DMS53 treated with DMSO at 0.1 percent for 48 hours (cell line): ENCODE results near the gene CHRM5.
"Not testable (repeated sequence)": the region's sequence is repeated elsewhere in the genome, so short reads cannot be mapped to it uniquely, and the experiment has no call there.

Experiments used
- DNase-seq: peaks from one replicate; lab custom pipeline; 2025; ENCODE audit not compliant: unreplicated experiment; lab: John Stamatoyannopoulos, UW

Gene CHRM5

GRCh38 chr15:33985751-33986150, 17.5 kb downstream of the CHRM5 start:
- DNase-seq, result no peak

GRCh38 chr15:33987444-33987843, 19.1 kb downstream of the CHRM5 start:
- no peak for DNase-seq

- no peak for DNase-seq
These were observed 20.1 kb downstream of the CHRM5 start for GRCh38 chr15:33988384-33988783.

GRCh38 chr15:33994005-33994615, 25.8 kb downstream of the CHRM5 start:
- peak; percentile 0 for DNase-seq

GRCh38 chr15:33995666-33996065, 27.4 kb downstream of the CHRM5 start:
- not testable (repeated sequence) for DNase-seq

GRCh38 chr15:34001536-34001935, 33.2 kb downstream of the CHRM5 start:
- DNase-seq, result no peak

- DNase-seq, result no peak
These were observed 38.1 kb downstream of the CHRM5 start for GRCh38 chr15:34006381-34006780.

GRCh38 chr15:34009656-34010055, 41.4 kb downstream of the CHRM5 start:
- DNase-seq, result no peak

- no peak for DNase-seq
These were observed 42.6 kb downstream of the CHRM5 start for GRCh38 chr15:34010921-34011320.

GRCh38 chr15:34011481-34011880, 43.2 kb downstream of the CHRM5 start:
- DNase-seq, result no peak

GRCh38 chr15:34012461-34013028, 44.2 kb downstream of the CHRM5 start:
- DNase-seq, result no peak

- no peak for DNase-seq
These were observed 45.4 kb downstream of the CHRM5 start for GRCh38 chr15:34013746-34014145.

- no peak for DNase-seq
These were observed 46.3 kb downstream of the CHRM5 start for GRCh38 chr15:34014556-34014955.

- DNase-seq, result no peak
These were observed 49.8 kb downstream of the CHRM5 start for GRCh38 chr15:34018021-34018645.

- DNase-seq, result not testable (repeated sequence)
These were observed 50.4 kb downstream of the CHRM5 start for GRCh38 chr15:34018738-34019137.

- no peak for DNase-seq
These were observed 51.2 kb downstream of the CHRM5 start for GRCh38 chr15:34019369-34019990.

GRCh38 chr15:34023907-34024306, 55.6 kb downstream of the CHRM5 start:
- DNase-seq, result no peak

- DNase-seq, result no peak
These were observed 57.0 kb downstream of the CHRM5 start for GRCh38 chr15:34025252-34025651.

- no peak for DNase-seq
These were observed 59.3 kb downstream of the CHRM5 start for GRCh38 chr15:34027606-34028005.

- DNase-seq, result no peak
These were observed 63.9 kb downstream of the CHRM5 start for GRCh38 chr15:34031987-34032760.
